B cell (primary cell): Measurements from ENCODE around the gene ENOX1.

ENCODE experiments used
- CTCF ChIP-seq: fragments of 200-600 bp; IDR thresholded peaks from one replicate; pipeline ENCODE4 v1.8.0; 2022; ENCODE audit warnings: antibody characterized with exemption, mild to moderate bottlenecking
- EZH2 ChIP-seq: IDR thresholded peaks from 2 replicates; pipeline ENCODE4 v1.6.1; 2012; ENCODE audit warnings: borderline replicate concordance, low read depth, mild to moderate bottlenecking, moderate library complexity, low read length; ENCODE audit not compliant: insufficient read depth, poor library complexity, severe bottlenecking

- TF ChIP-seq CTCF (no peak), EZH2 (no peak)
These were observed 190.8 kb downstream of the ENOX1 start for GRCh38 chr13:43596006-43596405.
